K562 (cell line): ENCODE measurements around the gene CLIP2. TPM values are rescaled to one million over a fixed set of nuclear protein-coding genes. Genes with fewer than 3 reads are reported as not detected.

Source experiments
- ATAC-seq: fragments of 200-7000 bp; cut with Tn5 transposase; 3 replicates; pipeline ENCODE4 v1.9.1; 2020; ENCODE audit warnings: moderate library complexity
- BruUV-seq: library from RNA; stranded (reverse); fragments of 400-500 nt; replicated peaks from 2 replicates; lab custom pipeline; 2021; lab: Mats Ljungman, UMichigan
- CTCF ChIA-PET: fragments of 300-600 bp; formaldehyde crosslinking; extraction: SDS; loops from one replicate; lab custom pipeline; 2021; ENCODE audit warnings: low intra/inter-chr PET ratio; lab: Yijun Ruan, JAX
- POLR2A ChIA-PET: fragments of 300-600, 350-650 bp; sonication (Branson Sonifier 250); formaldehyde crosslinking; extraction: SDS; loops from one replicate; lab custom pipeline; 2021; ENCODE audit warnings: antibody characterized with exemption, inconsistent platforms; lab: Yijun Ruan, JAX
- DNase-seq, 4 experiments: peaks; one replicate each; pipeline versions ENCODE4 v3.0.0 to v3.0.0-alpha.2; 2011 to 2018; ENCODE audit warnings: low spot score in 3 of 4, mixed read lengths in 3 of 4; ENCODE audit errors: extremely low read depth in 1 of 4
- FAIRE-seq: peaks from 2 replicates; lab custom pipeline; 2011; peaks lifted over from hg19 to GRCh38; lab: Jason Lieb, UNC
- H2AFZ ChIP-seq: 2 replicates; pipeline ENCODE4 v1.6.0; 2011; ENCODE audit warnings: low read depth, low read length, control low read depth, inconsistent platforms
- H3K27ac ChIP-seq: fragments of 200-600 bp; 3 replicates; pipeline ENCODE4 v1.8.0; 2011; ENCODE audit warnings: low read depth, mild to moderate bottlenecking, control low read depth, inconsistent platforms, low read length, moderate library complexity, mixed read lengths; ENCODE audit errors: extremely low read depth
- H3K27me3 ChIP-seq, 2 experiments: fragments of 300-600 bp in 1 of 2; 2 replicates in 1 of 2; 3 replicates in 1 of 2; pipeline versions ENCODE4 v1.6.0 to v1.8.0; 2011; ENCODE audit warnings: inconsistent platforms in 2 of 2, low read length in 2 of 2, mild to moderate bottlenecking in 1 of 2, mixed read lengths in 1 of 2, moderate library complexity in 1 of 2; ENCODE audit not compliant: control insufficient read depth in 2 of 2, insufficient read depth in 2 of 2
- H3K36me3 ChIP-seq: fragments of 300-600 bp; 3 replicates; pipeline ENCODE4 v1.8.0; 2011; ENCODE audit warnings: mild to moderate bottlenecking, low read length, inconsistent platforms; ENCODE audit not compliant: control insufficient read depth, insufficient read depth
- H3K4me1 ChIP-seq, 2 experiments: fragments of 200-600 bp in 1 of 2; replicated peaks in 1 of 2; 2 replicates in 1 of 2; 3 replicates in 1 of 2; pipeline versions ENCODE4 v1.5.1 to v1.8.0; 2011; ENCODE audit warnings: inconsistent platforms in 2 of 2, low read length in 2 of 2, mild to moderate bottlenecking in 1 of 2, mixed read lengths in 1 of 2, moderate library complexity in 1 of 2; ENCODE audit not compliant: control insufficient read depth in 2 of 2, insufficient read depth in 2 of 2
- H3K4me2 ChIP-seq: 2 replicates; pipeline ENCODE4 v1.6.1; 2011; ENCODE audit warnings: low read length, control low read depth, inconsistent platforms, mixed read lengths; ENCODE audit not compliant: insufficient read depth
- H3K4me3 ChIP-seq: fragments of 200-600 bp; sonication (generic), shearing (Covaris generic); 2 replicates; pipeline ENCODE4 v1.5.1; 2016; ENCODE audit warnings: control low read depth, inconsistent platforms
- H3K79me2 ChIP-seq: fragments of 200-600 bp; 3 replicates; pipeline ENCODE4 v1.8.0; 2011; ENCODE audit warnings: low read length, inconsistent platforms; ENCODE audit not compliant: control insufficient read depth, insufficient read depth
- H3K9ac ChIP-seq, 2 experiments: 2 replicates each; pipeline versions ENCODE4 v1.6.0 to v1.6.1; 2011; ENCODE audit warnings: low read depth in 2 of 2, low read length in 2 of 2, control low read depth in 1 of 2, inconsistent platforms in 1 of 2, mild to moderate bottlenecking in 1 of 2, mixed read lengths in 1 of 2; ENCODE audit not compliant: insufficient read depth in 1 of 2
- H3K9me1 ChIP-seq: one replicate; pipeline ENCODE4 v1.6.0; 2011; ENCODE audit warnings: inconsistent platforms, mild to moderate bottlenecking, low read length, moderate library complexity; ENCODE audit not compliant: control insufficient read depth, insufficient read depth
- H3K9me3 ChIP-seq: replicated peaks from 2 replicates; pipeline ENCODE4 v1.5.1; 2011; ENCODE audit warnings: low read depth, low read length, inconsistent platforms; ENCODE audit not compliant: control insufficient read depth, insufficient read depth
- H4K20me1 ChIP-seq: replicated peaks from 2 replicates; pipeline ENCODE4 v1.6.1; 2011; ENCODE audit warnings: low read length, inconsistent platforms, mixed read lengths; ENCODE audit not compliant: control insufficient read depth, insufficient read depth
- KDM1A ChIP-seq, 2 experiments: fragments of 450-650 bp; IDR thresholded peaks; 2 replicates each; pipeline ENCODE4 v1.6.1; 2016; ENCODE audit warnings: mild to moderate bottlenecking in 2 of 2
- NFIC ChIP-seq: fragments of 450-650 bp; IDR thresholded peaks from 2 replicates; pipeline ENCODE4 v1.6.1; 2017; ENCODE audit warnings: mild to moderate bottlenecking, inconsistent platforms
- NFIX ChIP-seq: fragments of 250-450 bp; sonication (Bioruptor Pico); IDR thresholded peaks from 2 replicates; pipeline ENCODE4 v1.4.0; 2020; ENCODE audit warnings: low read depth, mild to moderate bottlenecking, moderate library complexity
- SRSF3 ChIP-seq: fragments of 200-400 bp; formaldehyde crosslinking; IDR thresholded peaks from 2 replicates; pipeline ENCODE4 v1.6.1; 2016; ENCODE audit warnings: mild to moderate bottlenecking, low read length, moderate library complexity; ENCODE audit not compliant: insufficient read depth
- ZFP36 ChIP-seq: fragments of 150-350 bp; IDR thresholded peaks from 2 replicates; pipeline ENCODE4 v1.6.1; 2018; ENCODE audit warnings: low read length, low read depth; ENCODE audit not compliant: partially characterized antibody
- WGBS: fragments of 100-300 bp; shearing (Covaris generic); methylation state at CpG from one replicate; pipeline ENCODE4 v1.1.6; 2016; ENCODE audit warnings: low coverage, mixed read lengths; ENCODE audit not compliant: insufficient coverage; ENCODE audit errors: missing lambda C conversion rate; 5-methylcytosine and 5-hydroxymethylcytosine counted together
- in situ Hi-C: fragments of 300-500 bp; cut with MboI; formaldehyde crosslinking; loops from 4 replicates; pipeline ENCODE4 v1.15.0; 2018; ENCODE audit warnings: inconsistent platforms, mixed read lengths
- intact Hi-C: fragments of 100-400 bp; cut with micrococcal nuclease; formaldehyde crosslinking; loops from 2 replicates; pipeline ENCODE4 v1.14.2; 2022
- polyA plus RNA-seq, 8 experiments: library from polyadenylated mRNA; depleted of rRNA in 4 of 8; stranded (reverse) in 5 of 8; unstranded in 3 of 8; fragments of >200 nt; fragmentation: Nextera tagmentation in 2 of 8; fragmentation: Illumina TruSeq in 1 of 8; extraction: Ambion mirVana in 2 of 8; extraction: Trizol in 1 of 8; gene quantifications; 2 replicates each; pipeline versions ENCODE4 v1.2.1 to v1.2.3, GENCODE V29; 2011 to 2014; ENCODE audit warnings: inconsistent platforms in 1 of 8, missing spikeins in 1 of 8
- total RNA-seq, 7 experiments: library from RNA; depleted of rRNA in 6 of 7; stranded (reverse); fragments of >200 nt in 6 of 7; fragmentation: Illumina TruSeq in 2 of 7; extraction: Trizol in 2 of 7; gene quantifications; 2 replicates each; pipeline versions ENCODE4 v1.2.1 to v1.2.3, GENCODE V29; 2011 to 2021; ENCODE audit warnings: low replicate concordance in 1 of 7

Gene CLIP2
- total and polyA plus RNA-seq, 9 of the 15 experiments (the other 6 are each of a cell fraction or from before 2014, with no cell fraction given): 0.07 to 5.4 (median 2.1) TPM

DNA sequence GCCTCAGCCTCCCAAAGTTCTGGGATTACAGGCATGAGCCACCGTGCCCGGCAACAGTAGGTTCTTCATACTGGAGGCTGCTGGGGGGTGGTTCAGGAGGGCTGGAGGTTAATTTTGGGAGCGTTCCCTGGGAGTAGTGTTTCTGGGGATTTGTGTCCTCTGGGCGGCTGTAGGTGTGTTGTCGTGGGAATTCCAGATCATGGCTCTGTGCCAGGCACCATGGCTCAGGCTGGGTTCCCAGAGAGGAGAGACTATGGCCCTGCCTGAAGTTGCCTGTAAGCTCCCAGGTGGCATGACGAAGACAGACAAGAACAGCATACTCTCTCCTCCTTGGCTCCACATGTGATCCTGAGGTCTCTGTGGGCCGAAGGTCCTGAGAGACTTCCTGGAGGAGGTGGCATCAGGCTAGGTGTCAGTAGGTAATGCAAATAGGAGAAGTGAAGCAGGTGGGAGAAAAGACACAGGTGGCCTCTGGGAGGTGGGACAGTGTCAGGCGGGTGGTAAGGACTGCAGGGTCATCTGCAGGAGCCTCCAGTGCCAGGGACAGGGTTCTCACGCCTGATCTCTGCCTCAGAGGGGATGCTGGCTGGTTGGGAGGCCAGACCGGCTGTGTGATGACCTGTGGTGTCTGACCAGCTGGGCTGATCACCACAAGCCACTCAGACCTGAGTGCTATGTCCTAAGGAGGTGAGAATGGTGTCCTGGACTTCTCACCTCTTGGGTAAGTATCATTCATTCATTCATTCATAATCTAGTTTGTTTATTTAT is 18.7 kb downstream of the CLIP2 start:
- BruUV-seq: no TSS peak
- Histone ChIP-seq H2AFZ (no peak overlapping the region), H3K4me1 (peaks cover 12 to 19% of the 10 kb centered on the region in 2 experiments), H3K27me3 (peaks cover 0 to 7% of the 10 kb centered on the region in 2 experiments; a peak in 1 of 5 replicates), H3K9me1 (no peaks in the 10 kb centered on the region), H3K9me3 (no peaks in the 10 kb centered on the region), H3K4me3 (no peak overlapping the region), H3K27ac (no peak overlapping the region), H4K20me1 (no peaks in the 10 kb centered on the region), H3K9ac (peak overlapping the region in 1 of 2 experiments; percentile 48; a peak in 2 of 4 replicates), H3K79me2 (no peaks in the 10 kb centered on the region), H3K4me2 (no peak overlapping the region), H3K36me3 (no peaks in the 10 kb centered on the region)
- ChIA-PET CTCF (no interaction called here), POLR2A (interaction anchor here (1.2 kb wide), 1 partner anchor 48 kb away, joined by 3 read pairs; no protein-coding TSS in a partner anchor)
- WGBS: 61% methylated on average over 10 of the region's 10 CpGs
- intact Hi-C loops: no loop called here
- FAIRE-seq (no peak), ATAC-seq (no peak; the same call in 2 of the 3 replicates), DNase-seq (no peak)
- TF ChIP-seq ZFP36 (peak; percentile 91), NFIC (peak; percentile 85), SRSF3 (no peak), NFIX (CRISPR knock-in tag) (no peak), KDM1A (IDR thresholded peaks at IDR 0.05) (peak in 1 of 2 experiments; percentile 19; a peak in 1 of 4 replicates)
- in situ Hi-C loops: no loop called here
